ENCODE results near the gene ARHGAP45. TPM values are rescaled to one million over a fixed set of nuclear protein-coding genes. Genes with fewer than 3 reads are reported as not detected.

The ARHGAP45 gene
- total and polyA plus RNA-seq, 3 donors from 2014 or later: 14.1 to 31.7 (median 20.7) TPM

DNA sequence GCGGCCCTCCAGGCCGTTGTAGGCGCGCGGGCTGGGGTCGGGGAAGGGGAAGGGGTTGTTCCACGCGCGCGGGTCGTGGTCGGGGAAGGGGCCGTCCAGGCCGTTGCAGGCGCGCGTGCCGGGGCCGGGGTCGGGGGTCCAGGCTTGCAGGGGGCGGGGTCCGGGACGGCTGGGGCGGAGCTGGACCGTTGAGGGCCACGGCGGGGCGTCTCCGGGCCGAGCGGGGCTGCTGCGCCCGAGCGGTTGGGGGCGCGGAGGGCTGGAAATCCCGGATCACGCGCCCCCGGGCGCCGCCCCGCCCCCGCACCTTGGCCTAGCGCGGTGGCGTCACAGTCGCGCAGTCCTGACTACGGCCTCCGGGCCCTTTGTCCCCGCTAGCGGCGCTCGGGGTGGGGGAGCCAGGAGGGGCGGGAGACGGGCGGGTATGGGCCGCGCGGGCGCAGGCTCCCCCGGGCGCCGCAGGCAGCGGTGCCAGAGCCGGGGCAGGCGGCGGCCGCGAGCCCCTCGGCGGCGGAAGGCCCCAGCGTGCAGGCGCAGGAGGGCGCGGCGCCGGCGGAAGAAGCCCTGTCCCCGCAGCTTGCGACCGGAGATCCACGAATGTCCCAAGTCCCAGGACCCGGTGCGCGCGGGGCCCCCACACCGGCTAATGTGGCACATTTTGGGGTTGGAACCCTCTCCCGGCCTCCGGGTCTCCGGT is 37.5 kb downstream of the ARHGAP45 start:
- no peak for TF ChIP-seq POLR2A (IDR thresholded peaks at IDR 0.05)
- TF ChIP-seq, protein P1, sequence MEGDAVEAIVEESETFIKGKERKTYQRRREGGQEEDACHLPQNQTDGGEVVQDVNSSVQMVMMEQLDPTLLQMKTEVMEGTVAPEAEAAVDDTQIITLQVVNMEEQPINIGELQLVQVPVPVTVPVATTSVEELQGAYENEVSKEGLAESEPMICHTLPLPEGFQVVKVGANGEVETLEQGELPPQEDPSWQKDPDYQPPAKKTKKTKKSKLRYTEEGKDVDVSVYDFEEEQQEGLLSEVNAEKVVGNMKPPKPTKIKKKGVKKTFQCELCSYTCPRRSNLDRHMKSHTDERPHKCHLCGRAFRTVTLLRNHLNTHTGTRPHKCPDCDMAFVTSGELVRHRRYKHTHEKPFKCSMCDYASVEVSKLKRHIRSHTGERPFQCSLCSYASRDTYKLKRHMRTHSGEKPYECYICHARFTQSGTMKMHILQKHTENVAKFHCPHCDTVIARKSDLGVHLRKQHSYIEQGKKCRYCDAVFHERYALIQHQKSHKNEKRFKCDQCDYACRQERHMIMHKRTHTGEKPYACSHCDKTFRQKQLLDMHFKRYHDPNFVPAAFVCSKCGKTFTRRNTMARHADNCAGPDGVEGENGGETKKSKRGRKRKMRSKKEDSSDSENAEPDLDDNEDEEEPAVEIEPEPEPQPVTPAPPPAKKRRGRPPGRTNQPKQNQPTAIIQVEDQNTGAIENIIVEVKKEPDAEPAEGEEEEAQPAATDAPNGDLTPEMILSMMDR (IDR thresholded peaks at IDR 0.05): peak in 1 of 3 experiments; percentile 7
- 1% methylated on average over 47 of the region's 93 CpGs; no CpG with 5 or more reads in 1 of the 2 donors for WGBS, 2 donors
- Histone ChIP-seq H3K27me3 (no peaks in the 10 kb centered on the region), H3K4me1 (peaks cover 40% of the 10 kb centered on the region), H3K9me3 (no peaks in the 10 kb centered on the region), H3K27ac (peak overlapping the region; percentile 97 to 99), H3K36me3 (ENCODE audit: low read depth, missing control alignments) (no peaks in the 10 kb centered on the region), H3K4me3 (peak overlapping the region; percentile 88 to 89)
- DNase-seq: peak; percentile 78
- intact Hi-C loops (cut with DNase I; ENCODE audit: low total_unique reads): no loop called here

DNA sequence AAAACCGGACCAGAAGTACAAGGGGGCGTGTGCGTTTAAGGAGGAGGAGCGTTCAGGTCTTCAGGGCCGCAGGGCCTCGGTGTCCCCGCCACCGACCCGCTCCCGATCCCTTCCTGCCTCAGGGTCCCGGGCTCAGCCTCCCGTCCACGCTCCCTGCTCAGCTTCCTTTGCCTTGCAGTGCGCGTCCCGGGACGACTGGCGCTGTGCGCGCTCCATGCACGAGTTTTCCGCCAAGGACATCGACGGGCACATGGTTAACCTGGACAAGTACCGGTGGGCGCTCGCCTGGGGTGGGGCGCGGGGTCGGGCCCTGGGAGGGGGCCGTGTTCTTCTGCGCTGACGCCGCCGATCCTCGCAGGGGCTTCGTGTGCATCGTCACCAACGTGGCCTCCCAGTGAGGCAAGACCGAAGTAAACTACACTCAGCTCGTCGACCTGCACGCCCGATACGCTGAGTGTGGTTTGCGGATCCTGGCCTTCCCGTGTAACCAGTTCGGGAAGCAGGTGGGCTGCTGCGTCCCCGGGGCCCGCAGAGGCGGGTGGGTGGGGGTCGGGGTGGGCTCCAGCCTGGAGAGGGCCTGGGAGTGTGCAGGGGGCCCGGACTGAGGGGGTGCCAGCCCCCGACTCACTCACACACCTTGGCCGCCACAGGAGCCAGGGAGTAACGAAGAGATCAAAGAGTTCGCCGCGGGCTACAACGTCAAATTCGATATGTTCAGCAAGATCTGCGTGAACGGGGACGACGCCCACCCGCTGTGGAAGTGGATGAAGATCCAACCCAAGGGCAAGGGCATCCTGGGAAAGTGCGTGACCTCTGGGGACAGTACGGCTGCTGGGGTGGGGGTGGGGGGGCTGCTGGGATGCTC is 38.3 kb downstream of the ARHGAP45 start:
- TF ChIP-seq, protein P1 (IDR thresholded peaks at IDR 0.05): no peak
- TF ChIP-seq POLR2A (IDR thresholded peaks at IDR 0.05): no peak
- intact Hi-C loops (cut with DNase I; ENCODE audit: low total_unique reads): no loop called here

DNA sequence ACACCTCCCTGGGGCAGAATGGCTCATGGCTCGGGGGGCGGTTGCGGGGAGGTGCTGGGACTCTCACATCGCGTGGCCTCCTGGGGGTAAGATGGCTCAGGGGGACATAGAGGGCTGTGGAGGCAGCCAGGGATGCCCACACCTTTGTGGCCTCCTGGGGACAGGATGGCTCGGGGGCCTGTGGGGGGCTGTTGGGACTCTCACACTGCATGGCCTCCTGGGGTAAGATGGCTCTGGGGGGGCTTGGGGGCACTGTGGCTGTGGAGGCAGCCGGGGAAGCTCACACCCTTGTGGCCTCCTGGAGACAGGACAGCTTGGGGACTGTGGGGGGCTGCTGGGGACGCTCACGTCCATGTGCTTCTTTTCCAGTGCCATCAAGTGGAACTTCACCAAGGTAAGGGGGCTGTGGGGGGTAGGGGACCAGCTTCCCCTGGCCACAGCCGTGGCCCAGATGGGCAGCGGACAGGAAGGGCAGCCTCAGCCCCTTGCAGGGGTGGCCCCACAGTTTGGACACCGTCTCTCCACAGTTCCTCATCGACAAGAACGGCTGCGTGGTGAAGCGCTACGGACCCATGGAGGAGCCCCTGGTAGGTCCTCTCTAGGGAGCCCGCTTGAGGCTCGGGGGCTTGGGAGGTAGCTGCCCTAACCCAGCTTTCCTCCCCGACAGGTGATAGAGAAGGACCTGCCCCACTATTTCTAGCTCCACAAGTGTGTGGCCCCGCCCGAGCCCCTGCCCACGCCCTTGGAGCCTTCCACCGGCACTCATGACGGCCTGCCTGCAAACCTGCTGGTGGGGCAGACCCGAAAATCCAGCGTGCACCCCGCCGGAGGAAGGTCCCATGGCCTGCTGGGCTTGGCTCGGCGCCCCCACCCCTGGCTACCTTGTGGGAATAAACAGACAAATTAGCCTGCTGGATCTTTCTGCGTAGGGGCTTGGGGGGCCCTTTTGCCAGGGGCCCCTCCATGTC is 39.2 kb downstream of the ARHGAP45 start:
- peak overlapping the region in 1 of 2 donors; percentile 99 for H3K27ac ChIP-seq
- H3K9me3 ChIP-seq: no peaks in the 10 kb centered on the region
- H3K4me1 ChIP-seq: peaks cover 46% of the 10 kb centered on the region
- no peak overlapping the region for H3K4me3 ChIP-seq
- intact Hi-C loops (cut with DNase I; ENCODE audit: low total_unique reads): no loop called here
- no peaks in the 10 kb centered on the region for H3K36me3 ChIP-seq (ENCODE audit: low read depth, missing control alignments)
- DNase-seq: no peak
- no peak for TF ChIP-seq POLR2A (IDR thresholded peaks at IDR 0.05)
- TF ChIP-seq, protein P1 (IDR thresholded peaks at IDR 0.05): no peak
- 65 to 90% methylated on average over 16 to 32 of the region's 32 CpGs for whole genome bisulfite sequencing, 2 donors
- no peaks in the 10 kb centered on the region for H3K27me3 ChIP-seq

More for the DNA sequence above, 38.3 kb downstream of the ARHGAP45 start:
- H3K27ac ChIP-seq: peak overlapping the region; percentile 97 to 99
- DNase-seq: no peak
- peak overlapping the region; percentile 88 to 89 for H3K4me3 ChIP-seq
- H3K36me3 ChIP-seq (ENCODE audit: low read depth, missing control alignments): no peaks in the 10 kb centered on the region
- no peaks in the 10 kb centered on the region for H3K9me3 ChIP-seq
- WGBS, 2 donors: 35 to 46% methylated on average over 13 to 68 of the region's 69 CpGs
- no peaks in the 10 kb centered on the region for H3K27me3 ChIP-seq
- H3K4me1 ChIP-seq: peaks cover 40% of the 10 kb centered on the region

DNA sequence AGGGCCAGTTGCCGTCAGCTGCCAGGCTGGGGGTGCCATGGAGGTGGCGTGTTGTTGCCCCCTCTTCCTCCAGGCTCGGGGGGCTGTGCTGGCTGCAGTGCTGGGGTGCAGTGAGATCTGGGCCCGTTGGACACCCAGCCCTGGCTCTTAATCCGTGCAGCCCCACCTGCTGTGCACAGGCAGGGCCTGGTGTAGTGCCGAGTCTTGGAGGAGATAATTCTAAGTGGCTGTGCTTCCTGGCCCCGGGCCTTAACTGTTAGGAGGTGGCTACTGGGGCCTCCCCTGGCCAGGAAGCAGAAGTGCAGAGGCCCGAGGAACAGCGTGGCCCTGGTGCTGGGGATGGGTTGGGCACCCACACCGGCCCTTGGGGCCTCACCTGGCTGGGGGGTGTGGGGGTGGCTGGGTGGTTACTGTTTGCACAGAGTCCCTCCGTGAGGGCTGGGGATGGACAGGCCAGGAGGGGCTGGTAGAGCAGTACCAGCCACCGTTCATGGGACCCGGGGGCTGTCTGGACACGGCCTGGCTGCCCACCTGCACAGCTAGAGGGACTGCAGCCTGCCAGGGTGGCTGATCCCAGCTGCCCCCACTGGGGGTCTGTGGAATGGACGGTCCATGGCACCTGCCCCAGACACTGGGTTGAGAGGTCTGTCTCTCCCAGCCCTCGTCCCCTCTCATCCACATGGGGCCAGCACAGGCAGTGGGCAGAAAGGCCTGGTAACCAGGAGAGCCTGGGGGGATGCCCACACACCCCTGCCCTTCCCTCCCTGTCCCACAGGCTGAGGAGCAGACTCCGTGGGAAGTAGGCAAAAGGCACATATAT is 40.1 kb downstream of the ARHGAP45 start:
- H3K27ac ChIP-seq: no peak overlapping the region

More for the DNA sequence above, 40.1 kb downstream of the ARHGAP45 start:
- Histone ChIP-seq H3K4me1 (peaks cover 45% of the 10 kb centered on the region), H3K9me3 (no peaks in the 10 kb centered on the region), H3K36me3 (ENCODE audit: low read depth, missing control alignments) (no peaks in the 10 kb centered on the region), H3K4me3 (no peak overlapping the region), H3K27me3 (no peaks in the 10 kb centered on the region)
- DNase-seq: no peak
- 51% methylated on average over 7 to 14 of the region's 17 CpGs for WGBS, 2 donors
- intact Hi-C loops (cut with DNase I; ENCODE audit: low total_unique reads): no loop called here
- no peak for TF ChIP-seq POLR2A (IDR thresholded peaks at IDR 0.05)
- TF ChIP-seq, protein P1 (IDR thresholded peaks at IDR 0.05): peak in 1 of 3 experiments; percentile 6

All from testis (tissue), 3 donors.